PC-3 (cell line): ENCODE results near the gene LBHD2. TPM values are rescaled to one million over a fixed set of nuclear protein-coding genes. Genes with fewer than 3 reads are reported as not detected.

Source experiments
- ATAC-seq: fragments of 200-7000 bp; cut with Tn5 transposase; 2 replicates; pipeline ENCODE4 v1.9.1; 2020; ENCODE audit warnings: mild to moderate bottlenecking, moderate library complexity
- BruUV-seq: library from RNA; stranded (reverse); fragments of 400-500 nt; replicated peaks from 2 replicates; lab custom pipeline; 2021; lab: Mats Ljungman, UMichigan
- CTCF ChIA-PET: fragments of 300-600 bp; sonication (Branson Sonifier 250); formaldehyde crosslinking; loops from one replicate; lab custom pipeline; 2022; ENCODE audit warnings: antibody characterized with exemption; lab: Charles Lee
- POLR2A ChIA-PET: fragments of 300-600 bp; sonication (Branson Sonifier 250); formaldehyde crosslinking; loops from one replicate; lab custom pipeline; 2022; ENCODE audit warnings: antibody characterized with exemption; ENCODE audit not compliant: unreplicated experiment; lab: Charles Lee
- DNase-seq: peaks from one replicate; pipeline ENCODE4 v3.0.0-alpha.2; 2015
- H2AFZ ChIP-seq: fragments of 300-600 bp; sonication (generic); 2 replicates; pipeline ENCODE4 v1.6.0; 2016; ENCODE audit warnings: antibody characterized with exemption, low read length
- H3F3A ChIP-seq: fragments of 300-600 bp; sonication (generic); one replicate; pipeline ENCODE4 v1.6.0; 2017; ENCODE audit warnings: antibody characterized with exemption, low read length, control low read depth, mild to moderate bottlenecking; ENCODE audit not compliant: unreplicated experiment
- H3K27ac ChIP-seq: fragments of 300-600 bp; sonication (generic); 2 replicates; pipeline ENCODE4 v1.5.1; 2016; ENCODE audit warnings: mild to moderate bottlenecking, low read length
- H3K27me3 ChIP-seq: fragments of 300-600 bp; sonication (generic); 2 replicates; pipeline ENCODE4 v1.6.1; 2016; ENCODE audit warnings: low read length, mixed read lengths
- H3K36me3 ChIP-seq: fragments of 300-600 bp; sonication (generic); 2 replicates; pipeline ENCODE4 v1.6.1; 2016; ENCODE audit warnings: low read depth, mixed run types, low read length, mixed read lengths
- H3K4me1 ChIP-seq: fragments of 300-600 bp; sonication (generic); 2 replicates; pipeline ENCODE4 v1.5.1; 2016; ENCODE audit warnings: low read length; ENCODE audit not compliant: insufficient read depth
- H3K4me2 ChIP-seq: fragments of 300-600 bp; sonication (generic); 2 replicates; pipeline ENCODE4 v1.6.0; 2016; ENCODE audit warnings: low read length
- H3K4me3 ChIP-seq: fragments of 300-600 bp; sonication (generic); 2 replicates; pipeline ENCODE4 v1.5.1; 2016; ENCODE audit warnings: mild to moderate bottlenecking, low read length, mixed read lengths
- H3K79me2 ChIP-seq: fragments of 300-600 bp; sonication (generic); 2 replicates; pipeline ENCODE4 v1.6.1; 2017; ENCODE audit warnings: low read length, mixed read lengths
- H3K9ac ChIP-seq: fragments of 300-600 bp; sonication (generic); 2 replicates; pipeline ENCODE4 v1.6.0; 2016; ENCODE audit warnings: mild to moderate bottlenecking, low read length
- H3K9me2 ChIP-seq: fragments of 300-600 bp; sonication (generic); replicated peaks from 2 replicates; pipeline ENCODE4 v1.6.1; 2016; ENCODE audit warnings: mixed run types, low read length, mixed read lengths
- H3K9me3 ChIP-seq: fragments of 300-600 bp; sonication (generic); 2 replicates; pipeline ENCODE4 v1.6.1; 2016; ENCODE audit warnings: low read length, mixed read lengths
- H4K20me1 ChIP-seq: fragments of 300-600 bp; sonication (generic); 2 replicates; pipeline ENCODE4 v1.6.1; 2016; ENCODE audit warnings: low read length, mixed read lengths
- CTCF ChIP-seq: fragments of 300-600 bp; sonication (generic); conservative IDR thresholded peaks from 2 replicates; pipeline ENCODE4 v1.5.1; 2017; ENCODE audit warnings: antibody characterized with exemption, low read depth, mild to moderate bottlenecking, low read length
- EZH2 ChIP-seq: fragments of 300-600 bp; sonication (generic); IDR thresholded peaks from one replicate; pipeline ENCODE4 v1.6.1; 2017; ENCODE audit warnings: antibody characterized with exemption, mild to moderate bottlenecking, low read length; ENCODE audit not compliant: unreplicated experiment
- EZH2phosphoT487 ChIP-seq: fragments of 300-600 bp; sonication (generic); IDR thresholded peaks from 2 replicates; pipeline ENCODE4 v1.6.1; 2018; ENCODE audit warnings: mild to moderate bottlenecking, antibody characterized with exemption, low read length, borderline replicate concordance
- intact Hi-C: fragments of 100-400 bp; cut with micrococcal nuclease; formaldehyde crosslinking; loops from 2 replicates; pipeline ENCODE4 v1.9.0; 2023
- total RNA-seq: library from RNA; depleted of rRNA; stranded (reverse); fragments of >200 nt; gene quantifications from 2 replicates; pipeline ENCODE4 v1.2.3, GENCODE V29; 2014

The LBHD2 gene
- total RNA-seq, 1 experiment from 2014 or later, result not detected

- TF ChIP-seq CTCF, result no peak
- TF ChIP-seq EZH2, result no peak
- no peak for TF ChIP-seq EZH2phosphoT487
- POLR2A ChIA-PET, result no interaction called here
- no peak overlapping the region for H3K4me2 ChIP-seq
These were observed 27.3 kb downstream of the LBHD2 start for GRCh38 chr14:103111232-103111868.

GRCh38 chr14:103112400-103113243, 28.6 kb downstream of the LBHD2 start:
- CTCF ChIA-PET, result no interaction called here

More at GRCh38 chr14:103111232-103111868, 27.3 kb downstream of the LBHD2 start:
- Histone ChIP-seq H3F3A (no peaks in the 10 kb centered on the region), H3K9ac (no peak overlapping the region), H4K20me1 (no peaks in the 10 kb centered on the region), H3K27ac (no peak overlapping the region), H2AFZ (no peak overlapping the region), H3K36me3 (no peaks in the 10 kb centered on the region), H3K27me3 (no peaks in the 10 kb centered on the region), H3K4me1 (peaks cover 26% of the 10 kb centered on the region), H3K9me3 (no peaks in the 10 kb centered on the region), H3K4me3 (no peak overlapping the region), H3K79me2 (no peaks in the 10 kb centered on the region), H3K9me2 (no peaks in the 10 kb centered on the region)
- BruUV-seq, result no TSS peak
- intact Hi-C loops, result no loop called here
- CTCF ChIA-PET, result no interaction called here
- DNase-seq, result no peak
- no peak for ATAC-seq

More at GRCh38 chr14:103112400-103113243, 28.6 kb downstream of the LBHD2 start:
- Histone ChIP-seq H2AFZ (no peak overlapping the region), H3K4me2 (no peak overlapping the region), H3K4me3 (no peak overlapping the region), H3K79me2 (no peaks in the 10 kb centered on the region), H4K20me1 (no peaks in the 10 kb centered on the region), H3F3A (no peaks in the 10 kb centered on the region), H3K36me3 (no peaks in the 10 kb centered on the region), H3K9ac (no peak overlapping the region), H3K27me3 (no peaks in the 10 kb centered on the region), H3K9me3 (no peaks in the 10 kb centered on the region), H3K9me2 (no peaks in the 10 kb centered on the region), H3K27ac (no peak overlapping the region), H3K4me1 (peaks cover 26% of the 10 kb centered on the region)
- intact Hi-C loops, result no loop called here
- ATAC-seq, result no peak
- TF ChIP-seq EZH2phosphoT487, result no peak
- no peak for TF ChIP-seq CTCF
- TF ChIP-seq EZH2, result no peak
- no peak for DNase-seq
- BruUV-seq, result no TSS peak
- POLR2A ChIA-PET, result no interaction called here
